ENCODE results near the gene PRODH2. TPM values are rescaled to one million over a fixed set of nuclear protein-coding genes. Genes with fewer than 3 reads are reported as not detected.

Gene PRODH2
- total RNA-seq, 4 donors from 2014 or later: not detected

GRCh38 chr19:35786299-35787160 lies 26.1 kb downstream of the PRODH2 start:
- TF ChIP-seq CTCF (IDR thresholded peaks at IDR 0.05; ENCODE audit: low read depth): no peak

GRCh38 chr19:35785339-35785627 lies 27.4 kb downstream of the PRODH2 start:
- TF ChIP-seq CTCF (IDR thresholded peaks at IDR 0.05; ENCODE audit: low read depth): no peak

DNA sequence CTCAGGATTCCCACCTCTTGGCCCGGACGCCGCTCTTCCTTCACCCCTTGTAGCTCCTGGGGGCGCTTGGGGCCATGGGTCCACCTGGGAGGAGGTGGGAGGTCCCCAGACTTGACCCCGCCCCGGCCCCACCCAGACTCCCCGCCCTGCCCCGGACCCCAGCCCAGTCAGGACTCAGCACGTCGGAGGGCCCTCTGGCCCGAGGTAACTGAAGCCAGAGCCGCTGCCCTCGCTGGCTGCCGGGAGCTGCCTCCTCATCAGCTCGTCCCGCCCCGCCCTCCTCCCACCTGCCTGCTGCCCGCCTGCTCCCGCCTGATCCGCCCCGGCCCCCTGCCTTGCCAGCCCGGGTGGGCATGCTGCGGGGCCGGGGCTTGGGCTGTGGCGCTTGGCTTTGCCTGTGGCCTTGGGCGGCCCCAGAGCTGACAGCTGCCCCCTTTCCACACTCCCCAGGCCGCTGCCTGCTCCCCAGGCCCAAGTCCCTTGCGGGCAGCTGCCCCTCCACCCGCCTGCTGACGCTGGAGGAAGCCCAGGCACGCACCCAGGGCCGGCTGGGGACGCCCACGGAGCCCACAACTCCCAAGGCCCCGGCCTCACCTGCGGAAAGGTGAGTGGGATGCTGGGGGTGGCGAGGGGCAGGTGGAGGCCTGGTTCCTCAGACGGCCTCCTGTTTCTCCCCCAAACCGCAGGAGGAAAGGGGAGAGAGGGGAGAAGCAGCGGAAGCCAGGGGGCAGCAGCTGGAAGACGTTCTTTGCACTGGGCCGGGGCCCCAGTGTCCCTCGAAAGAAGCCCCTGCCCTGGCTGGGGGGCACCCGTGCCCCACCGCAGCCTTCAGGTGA lies 27.9 kb downstream of the PRODH2 start:
- TF ChIP-seq CTCF (IDR thresholded peaks at IDR 0.05; ENCODE audit: low read depth): no peak

DNA sequence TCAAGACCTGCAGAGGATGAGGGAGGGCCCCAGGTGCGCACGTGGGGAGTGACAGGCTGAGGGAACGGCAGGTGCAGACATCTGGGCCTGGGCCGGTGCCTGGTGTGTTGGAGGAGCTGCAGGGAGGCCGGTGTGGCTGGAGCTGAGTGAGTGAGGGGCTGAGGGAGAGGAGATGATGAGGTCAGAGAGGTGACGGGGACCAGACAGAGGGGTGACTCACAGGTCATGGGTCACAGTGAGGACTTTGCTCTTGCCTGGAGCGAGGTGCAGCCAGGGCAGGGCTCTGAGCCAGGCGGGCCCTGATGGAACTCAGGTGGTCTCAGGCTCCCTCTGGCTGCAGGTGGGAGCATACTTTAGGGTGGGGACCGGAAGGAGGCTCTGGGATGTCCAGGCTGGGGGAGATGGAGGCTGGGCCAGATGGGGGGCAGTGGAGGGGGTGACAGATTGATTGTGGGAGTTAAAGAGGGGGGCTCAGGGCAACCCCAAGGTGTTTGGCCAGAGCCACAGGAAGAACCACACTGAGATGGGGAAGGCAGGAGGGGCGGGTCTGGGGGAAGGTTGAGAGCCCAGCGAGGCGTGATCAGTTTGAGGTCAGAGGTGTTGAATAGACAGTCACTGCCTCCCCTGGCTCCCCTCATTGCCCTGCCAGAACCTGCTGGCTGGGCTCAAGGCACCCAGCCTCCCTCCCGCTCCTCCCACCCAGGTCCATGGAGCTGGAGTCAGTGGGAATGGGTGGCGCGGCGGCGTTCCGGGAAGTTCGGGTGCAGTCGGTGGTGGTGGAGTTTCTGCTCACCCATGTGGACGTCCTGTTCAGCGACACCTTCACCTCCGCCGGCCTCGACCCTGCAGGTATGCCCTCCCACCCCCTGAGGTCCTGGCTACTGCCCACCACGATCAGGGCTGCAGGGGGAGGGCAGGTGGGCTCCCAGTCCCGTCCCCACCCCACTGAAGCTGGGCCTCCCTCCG lies 28.9 kb downstream of the PRODH2 start:
- TF ChIP-seq CTCF (IDR thresholded peaks at IDR 0.05; ENCODE audit: low read depth): no peak

DNA sequence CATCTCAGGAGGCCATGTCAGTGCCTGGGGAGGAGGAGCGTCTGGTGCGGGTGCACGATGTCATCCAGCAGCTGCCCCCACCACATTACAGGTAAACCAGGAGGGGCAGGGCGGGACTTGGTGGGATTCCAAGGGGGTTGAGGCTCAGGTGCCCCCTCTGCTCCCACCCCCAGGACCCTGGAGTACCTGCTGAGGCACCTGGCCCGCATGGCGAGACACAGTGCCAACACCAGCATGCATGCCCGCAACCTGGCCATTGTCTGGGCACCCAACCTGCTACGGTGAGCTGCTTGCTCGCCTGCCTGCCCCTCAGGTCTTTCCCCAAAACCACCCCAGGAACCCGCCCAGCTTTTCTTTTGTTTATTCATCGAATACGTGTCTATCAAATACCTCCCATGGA lies 30.1 kb downstream of the PRODH2 start:
- TF ChIP-seq CTCF (IDR thresholded peaks at IDR 0.05; ENCODE audit: low read depth): no peak

DNA sequence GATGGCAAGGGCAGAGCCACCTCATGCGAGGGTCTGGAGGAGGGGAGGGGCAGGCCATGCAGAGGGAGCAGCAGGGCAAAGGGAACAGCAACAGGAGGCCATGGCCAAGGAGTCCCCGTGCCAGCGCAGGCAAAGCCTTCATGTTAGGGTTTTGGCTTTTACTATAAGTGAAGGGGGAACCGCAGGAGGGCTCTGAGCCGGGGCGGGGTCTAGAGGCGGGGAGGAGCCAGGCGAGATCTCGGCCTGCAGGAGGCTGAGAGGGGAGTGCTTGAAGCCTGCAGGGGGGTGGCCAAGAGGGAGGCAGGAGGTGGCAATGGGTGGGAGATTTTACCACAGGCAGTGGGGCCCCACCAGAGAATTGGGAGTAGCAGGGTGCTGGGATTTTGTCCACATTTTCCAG lies 31.0 kb downstream of the PRODH2 start:
- TF ChIP-seq CTCF (IDR thresholded peaks at IDR 0.05; ENCODE audit: low read depth): no peak
